Measurements from ENCODE around the gene CEP97. TPM values are rescaled to one million over a fixed set of nuclear protein-coding genes. Genes with fewer than 3 reads are reported as not detected.

Gene CEP97
- total RNA-seq, 1 donor from 2014 or later: 13.4 TPM

- DNase-seq (ENCODE audit: low read depth) (peak; percentile 46), FAIRE-seq (no peak)
- Histone ChIP-seq H3K4me3 (ENCODE audit: low read depth, low read length) (no peak overlapping the region), H3K27me3 (ENCODE audit: control insufficient read depth, insufficient read depth, low read length) (no peaks in the 10 kb centered on the region), H3K36me3 (ENCODE audit: control insufficient read depth, insufficient read depth, low read length) (no peaks in the 10 kb centered on the region)
- peak; percentile 54 for TF ChIP-seq CTCF (IDR thresholded peaks at IDR 0.05; ENCODE audit: insufficient read depth, low read length, severe bottlenecking)
These were observed 85.0 kb downstream of the CEP97 start for GRCh38 chr3:101809178-101810021.

DNA sequence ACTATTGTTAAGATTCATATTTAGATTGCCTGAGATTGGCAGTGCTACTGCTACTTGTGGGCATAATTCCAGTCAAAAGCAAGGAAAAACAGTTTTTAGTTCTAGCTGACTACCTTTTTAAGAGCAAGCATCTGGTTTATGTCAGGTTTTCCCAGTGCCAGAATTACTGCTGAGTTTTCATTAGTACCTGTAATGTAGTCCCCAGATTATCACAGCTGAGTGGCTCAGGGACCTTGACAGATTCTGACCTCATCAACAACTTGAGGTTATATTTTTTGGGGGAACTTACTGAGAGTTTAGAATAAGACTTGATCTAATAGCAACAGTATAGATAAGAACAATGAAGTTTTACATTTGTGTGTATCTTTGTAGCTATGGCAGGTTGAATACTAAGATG, 85.6 kb downstream of the CEP97 start:
- TF ChIP-seq CTCF (IDR thresholded peaks at IDR 0.05; ENCODE audit: insufficient read depth, low read length, severe bottlenecking): no peak
- FAIRE-seq: no peak

DNA sequence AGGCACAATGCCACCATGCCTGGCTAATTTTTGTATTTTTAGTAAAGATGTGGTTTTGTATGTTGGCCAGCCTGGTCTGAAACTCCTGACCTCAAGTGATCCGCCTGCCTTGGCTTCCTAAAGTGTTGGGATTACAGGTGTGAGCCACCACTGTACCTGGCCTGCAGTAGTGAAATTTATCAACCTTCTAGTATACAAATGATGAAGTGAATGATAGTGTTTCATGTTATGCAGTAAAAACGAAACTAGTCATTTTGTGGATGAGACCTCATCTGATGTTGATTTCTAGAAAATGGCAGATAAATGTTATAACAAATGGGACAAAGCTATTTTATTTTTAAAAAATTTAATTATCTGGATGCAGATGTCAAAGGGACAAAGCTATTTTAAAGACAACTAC, 87.5 kb downstream of the CEP97 start:
- Histone ChIP-seq H3K4me3 (ENCODE audit: low read depth, low read length) (no peak overlapping the region), H3K36me3 (ENCODE audit: control insufficient read depth, insufficient read depth, low read length) (no peaks in the 10 kb centered on the region), H3K27me3 (ENCODE audit: control insufficient read depth, insufficient read depth, low read length) (no peaks in the 10 kb centered on the region)
- no peak for FAIRE-seq
- TF ChIP-seq CTCF (IDR thresholded peaks at IDR 0.05; ENCODE audit: insufficient read depth, low read length, severe bottlenecking): no peak
- DNase-seq (ENCODE audit: low read depth): no peak

More for the DNA sequence above, 85.6 kb downstream of the CEP97 start:
- H3K36me3 ChIP-seq (ENCODE audit: control insufficient read depth, insufficient read depth, low read length): no peaks in the 10 kb centered on the region
- no peaks in the 10 kb centered on the region for H3K27me3 ChIP-seq (ENCODE audit: control insufficient read depth, insufficient read depth, low read length)
- H3K4me3 ChIP-seq (ENCODE audit: low read depth, low read length): no peak overlapping the region
- DNase-seq (ENCODE audit: low read depth): no peak

DNA sequence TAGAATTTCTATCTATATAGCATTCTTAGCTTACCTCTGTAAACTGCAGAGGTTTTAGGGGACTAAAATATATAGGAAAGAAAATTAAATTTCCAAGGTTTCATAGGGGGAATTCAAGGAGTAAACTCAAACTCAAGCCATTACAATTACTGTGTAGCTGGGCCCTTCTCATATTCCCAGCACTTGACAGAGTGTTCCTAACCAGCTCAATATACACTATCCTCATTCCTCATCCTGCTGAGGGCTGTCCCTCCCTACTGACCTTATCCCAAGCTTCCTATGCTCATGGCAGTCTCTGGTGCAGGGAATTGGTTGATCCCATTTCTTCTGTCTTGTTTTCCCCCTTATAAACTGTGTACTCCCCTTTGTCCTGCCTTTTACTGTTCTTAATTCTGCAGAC, 88.5 kb downstream of the CEP97 start:
- H3K27me3 ChIP-seq (ENCODE audit: control insufficient read depth, insufficient read depth, low read length): no peaks in the 10 kb centered on the region
- DNase-seq (ENCODE audit: low read depth): no peak
- FAIRE-seq: no peak
- H3K36me3 ChIP-seq (ENCODE audit: control insufficient read depth, insufficient read depth, low read length): no peaks in the 10 kb centered on the region
- no peak for TF ChIP-seq CTCF (IDR thresholded peaks at IDR 0.05; ENCODE audit: insufficient read depth, low read length, severe bottlenecking)
- H3K4me3 ChIP-seq (ENCODE audit: low read depth, low read length): no peak overlapping the region

DNA sequence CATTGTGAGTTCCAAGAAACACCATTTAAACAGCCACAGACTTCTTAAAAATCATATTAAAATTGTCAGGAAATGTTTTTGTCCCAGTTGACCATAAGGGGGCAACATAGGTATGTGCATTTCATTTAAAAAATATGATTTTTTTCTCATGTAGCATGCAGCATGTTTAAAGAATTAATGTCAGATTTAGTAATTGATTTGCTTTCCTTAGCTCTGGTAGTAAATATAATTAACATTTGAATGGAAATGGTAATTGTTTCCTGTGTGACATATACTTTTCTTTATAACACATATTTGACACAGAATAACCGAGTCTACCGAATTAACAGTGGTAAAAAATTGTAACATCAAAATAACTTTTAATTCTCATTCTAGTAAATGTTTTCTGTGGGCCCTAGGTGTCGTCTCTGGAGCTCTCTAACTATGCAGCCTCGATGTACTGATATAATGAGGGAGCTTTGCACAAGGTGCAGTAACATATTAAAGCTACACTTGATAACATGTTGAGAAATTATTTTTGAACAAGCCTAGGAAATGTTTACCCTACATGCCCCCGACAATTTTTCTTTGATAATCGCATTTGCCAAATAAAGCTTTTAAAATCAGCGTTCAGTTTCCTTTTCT, 89.5 kb downstream of the CEP97 start:
- no peak overlapping the region for H3K4me3 ChIP-seq (ENCODE audit: low read depth, low read length)
- H3K36me3 ChIP-seq (ENCODE audit: control insufficient read depth, insufficient read depth, low read length): no peaks in the 10 kb centered on the region
- DNase-seq (ENCODE audit: low read depth) (peak; percentile 50), FAIRE-seq (no peak)
- peak; percentile 27 for TF ChIP-seq CTCF (IDR thresholded peaks at IDR 0.05; ENCODE audit: insufficient read depth, low read length, severe bottlenecking)
- no peaks in the 10 kb centered on the region for H3K27me3 ChIP-seq (ENCODE audit: control insufficient read depth, insufficient read depth, low read length)
